Thyroid gland (tissue), 4 donors: ENCODE results near the gene COL18A1.

Experiments used
- POLR2A ChIP-seq, 2 donors: fragments of 450-650 bp; IDR thresholded peaks; one replicate each; pipeline ENCODE4 v1.6.1; 2017; ENCODE audit warnings: antibody characterized with exemption in 2 of 2, mild to moderate bottlenecking in 2 of 2, moderate library complexity in 1 of 2
- TF ChIP-seq, protein P1 (sequence below), 6 experiments: fragments of 200-600 bp in 3 of 6; fragments of 450-650 bp in 3 of 6; sonication (generic) in 3 of 6; IDR thresholded peaks; one replicate each; pipeline ENCODE4 v1.5.1; 2016 to 2019; ENCODE audit warnings: antibody characterized with exemption in 6 of 6, mild to moderate bottlenecking in 2 of 6, inconsistent platforms in 1 of 6, moderate library complexity in 1 of 6

DNA sequence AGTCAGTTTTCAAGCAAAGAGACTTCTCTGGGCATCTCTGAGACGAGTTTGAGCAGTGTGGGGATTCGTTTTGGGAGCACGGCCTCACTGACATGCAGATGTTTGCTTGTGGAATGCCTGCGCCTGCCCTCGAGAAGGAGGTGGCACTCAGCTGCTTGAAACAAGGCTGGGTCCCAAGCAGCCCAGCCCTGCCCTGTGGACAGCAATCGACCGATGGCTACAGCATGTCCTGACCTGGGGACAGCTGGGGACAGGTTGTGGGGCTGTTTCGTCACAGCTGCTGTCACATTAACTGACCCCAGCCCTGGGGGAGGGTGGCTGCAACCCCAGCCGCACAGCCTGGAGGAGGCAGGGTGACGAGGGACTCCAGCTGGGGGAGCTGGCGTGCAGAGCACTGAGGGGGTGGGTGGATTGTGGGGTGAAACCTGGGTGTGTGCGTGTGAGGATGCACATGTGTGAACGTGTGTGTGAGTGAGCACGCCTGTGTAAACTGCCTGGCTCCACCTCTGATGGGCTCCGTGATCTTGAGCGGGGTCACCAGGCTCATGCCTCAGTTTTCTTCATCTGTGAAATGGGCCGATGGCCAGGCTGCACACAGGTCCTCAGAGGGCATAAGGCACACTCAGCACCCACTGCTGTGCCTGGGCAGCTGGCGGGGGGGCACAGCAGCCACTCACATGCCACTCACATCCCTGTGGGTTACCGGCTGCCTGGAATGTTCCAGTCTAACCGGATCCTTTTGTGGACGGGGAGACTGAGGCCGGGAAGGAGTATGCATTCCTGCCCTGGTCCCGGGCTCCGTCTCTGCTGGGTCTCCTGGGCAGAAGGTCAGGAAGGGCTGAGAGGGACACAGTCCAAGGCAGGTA lies 49.3 kb downstream of the COL18A1 start:
- TF ChIP-seq, protein P1, sequence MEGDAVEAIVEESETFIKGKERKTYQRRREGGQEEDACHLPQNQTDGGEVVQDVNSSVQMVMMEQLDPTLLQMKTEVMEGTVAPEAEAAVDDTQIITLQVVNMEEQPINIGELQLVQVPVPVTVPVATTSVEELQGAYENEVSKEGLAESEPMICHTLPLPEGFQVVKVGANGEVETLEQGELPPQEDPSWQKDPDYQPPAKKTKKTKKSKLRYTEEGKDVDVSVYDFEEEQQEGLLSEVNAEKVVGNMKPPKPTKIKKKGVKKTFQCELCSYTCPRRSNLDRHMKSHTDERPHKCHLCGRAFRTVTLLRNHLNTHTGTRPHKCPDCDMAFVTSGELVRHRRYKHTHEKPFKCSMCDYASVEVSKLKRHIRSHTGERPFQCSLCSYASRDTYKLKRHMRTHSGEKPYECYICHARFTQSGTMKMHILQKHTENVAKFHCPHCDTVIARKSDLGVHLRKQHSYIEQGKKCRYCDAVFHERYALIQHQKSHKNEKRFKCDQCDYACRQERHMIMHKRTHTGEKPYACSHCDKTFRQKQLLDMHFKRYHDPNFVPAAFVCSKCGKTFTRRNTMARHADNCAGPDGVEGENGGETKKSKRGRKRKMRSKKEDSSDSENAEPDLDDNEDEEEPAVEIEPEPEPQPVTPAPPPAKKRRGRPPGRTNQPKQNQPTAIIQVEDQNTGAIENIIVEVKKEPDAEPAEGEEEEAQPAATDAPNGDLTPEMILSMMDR (IDR thresholded peaks at IDR 0.05) = no peak
- TF ChIP-seq POLR2A (IDR thresholded peaks at IDR 0.05) = no peak
